Thoracic aorta (tissue), 2 donors: Measurements from ENCODE around the gene TUBB8. TPM values are rescaled to one million over a fixed set of nuclear protein-coding genes. Genes with fewer than 3 reads are reported as not detected.
"Not testable (repeated sequence)": the region's sequence is repeated elsewhere in the genome, so short reads cannot be mapped to it uniquely, and the experiment has no call there.

Source experiments
- ATAC-seq: fragments of 150-250 bp; one replicate; pipeline ENCODE4 v1.8.0; 2017; ENCODE audit warnings: low read depth; ENCODE audit not compliant: insufficient number of reproducible peaks, low FRiP score
- DNase-seq: peaks from one replicate; pipeline ENCODE4 v3.0.0-alpha.2; 2020; ENCODE audit warnings: low spot score
- H3K27ac ChIP-seq, 2 donors: fragments of 200-600 bp; sonication (generic); 1 replicate in 1 of 2; 2 replicates in 1 of 2; pipeline ENCODE4 v1.5.1; 2016; ENCODE audit warnings: mild to moderate bottlenecking in 2 of 2, moderate library complexity in 2 of 2
- H3K27me3 ChIP-seq: fragments of 200-600 bp; sonication (generic); replicated peaks from 2 replicates; pipeline ENCODE4 v1.6.0; 2016; ENCODE audit warnings: mild to moderate bottlenecking; ENCODE audit not compliant: insufficient read depth
- H3K36me3 ChIP-seq: fragments of 200-600 bp; sonication (generic); one replicate; pipeline ENCODE4 v1.5.1; 2016
- H3K4me1 ChIP-seq, 2 donors: fragments of 200-600 bp; sonication (generic); 1 replicate in 1 of 2; 2 replicates in 1 of 2; pipeline versions ENCODE4 v1.5.1 to v1.6.0; 2016; ENCODE audit warnings: low read depth in 2 of 2, mild to moderate bottlenecking in 1 of 2; ENCODE audit not compliant: control insufficient read depth in 1 of 2
- H3K4me3 ChIP-seq: fragments of 200-600 bp; sonication (generic); 2 replicates; pipeline ENCODE4 v1.5.1; 2016; ENCODE audit warnings: mild to moderate bottlenecking
- H3K9me3 ChIP-seq: fragments of 200-600 bp; sonication (generic); 2 replicates; pipeline ENCODE4 v1.5.1; 2016
- total RNA-seq, 2 donors: library from RNA; depleted of rRNA; stranded (reverse); fragments of >200 nt; gene quantifications; one replicate each; pipeline versions ENCODE4 v1.1.0 to v1.2.3, GENCODE V29; 2016
- TF ChIP-seq, protein P1 (sequence below): fragments of 200-600 bp; sonication (generic); IDR thresholded peaks from one replicate; pipeline ENCODE4 v1.5.1; 2019; ENCODE audit warnings: antibody characterized with exemption

TUBB8 gene
- total RNA-seq, 2 donors from 2014 or later, result not detected

DNA sequence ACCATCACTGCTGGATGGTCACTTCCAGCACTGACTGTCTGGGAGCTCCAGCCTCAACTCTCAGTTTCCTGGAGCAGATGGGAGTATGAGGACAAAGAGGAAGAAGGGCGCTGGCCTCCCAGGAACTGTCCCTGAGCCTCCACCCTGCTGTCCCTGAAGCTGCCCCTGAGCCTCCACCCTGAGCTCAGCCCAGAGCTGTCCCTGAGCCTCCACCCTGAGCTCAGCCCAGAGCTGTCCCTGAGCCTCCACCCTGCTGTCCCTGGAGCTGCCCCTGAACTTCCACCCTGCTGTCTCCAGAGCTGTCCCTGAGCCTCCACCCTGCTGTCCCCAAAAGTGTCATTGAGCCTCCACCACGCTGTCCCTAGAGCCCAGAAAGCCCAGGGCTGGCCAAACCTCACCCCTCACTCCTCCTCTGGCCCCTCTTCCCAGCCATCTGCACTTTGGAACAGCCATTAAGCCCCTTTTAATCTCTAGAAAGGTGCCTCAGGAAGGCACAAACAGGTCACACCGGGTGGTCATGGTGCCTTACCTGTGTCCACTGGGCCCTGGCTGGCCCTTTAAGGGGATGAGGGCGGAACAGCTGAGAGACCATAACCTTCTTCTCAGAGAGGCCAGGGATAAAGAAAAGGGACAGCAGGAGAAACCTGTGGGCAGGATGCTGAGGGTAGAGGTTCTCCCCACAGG, 30.6 kb upstream of the TUBB8 start:
- H3K4me3 ChIP-seq, result no peak overlapping the region
- TF ChIP-seq, protein P1, sequence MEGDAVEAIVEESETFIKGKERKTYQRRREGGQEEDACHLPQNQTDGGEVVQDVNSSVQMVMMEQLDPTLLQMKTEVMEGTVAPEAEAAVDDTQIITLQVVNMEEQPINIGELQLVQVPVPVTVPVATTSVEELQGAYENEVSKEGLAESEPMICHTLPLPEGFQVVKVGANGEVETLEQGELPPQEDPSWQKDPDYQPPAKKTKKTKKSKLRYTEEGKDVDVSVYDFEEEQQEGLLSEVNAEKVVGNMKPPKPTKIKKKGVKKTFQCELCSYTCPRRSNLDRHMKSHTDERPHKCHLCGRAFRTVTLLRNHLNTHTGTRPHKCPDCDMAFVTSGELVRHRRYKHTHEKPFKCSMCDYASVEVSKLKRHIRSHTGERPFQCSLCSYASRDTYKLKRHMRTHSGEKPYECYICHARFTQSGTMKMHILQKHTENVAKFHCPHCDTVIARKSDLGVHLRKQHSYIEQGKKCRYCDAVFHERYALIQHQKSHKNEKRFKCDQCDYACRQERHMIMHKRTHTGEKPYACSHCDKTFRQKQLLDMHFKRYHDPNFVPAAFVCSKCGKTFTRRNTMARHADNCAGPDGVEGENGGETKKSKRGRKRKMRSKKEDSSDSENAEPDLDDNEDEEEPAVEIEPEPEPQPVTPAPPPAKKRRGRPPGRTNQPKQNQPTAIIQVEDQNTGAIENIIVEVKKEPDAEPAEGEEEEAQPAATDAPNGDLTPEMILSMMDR, result no peak
- H3K36me3 ChIP-seq, result no peaks in the 10 kb centered on the region
- no peaks in the 10 kb centered on the region for H3K27me3 ChIP-seq
- H3K27ac ChIP-seq, result no peak overlapping the region
- H3K4me1 ChIP-seq, result no peaks in the 10 kb centered on the region
- no peaks in the 10 kb centered on the region for H3K9me3 ChIP-seq
- ATAC-seq, result no peak
- no peak for DNase-seq

DNA sequence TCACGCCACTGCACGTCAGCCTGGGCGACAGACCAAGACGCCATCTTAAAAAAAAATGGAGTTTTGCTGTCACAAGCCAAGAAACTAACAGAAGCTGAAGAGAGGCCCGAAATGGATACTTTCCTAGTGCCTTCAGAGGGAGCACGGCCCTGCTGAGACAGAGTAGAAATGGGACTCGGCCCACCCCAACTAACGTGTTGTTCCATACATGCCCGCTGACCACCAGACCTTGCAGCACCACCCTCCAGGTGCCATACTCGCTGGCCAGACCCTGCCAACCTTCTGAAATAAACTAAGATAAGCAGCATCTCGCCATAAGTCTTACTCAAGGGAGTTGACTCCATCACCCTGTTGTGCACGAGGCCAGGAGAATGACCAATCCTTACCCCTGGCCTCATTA, 29.5 kb upstream of the TUBB8 start:
- Histone ChIP-seq H3K27ac (no peak overlapping the region), H3K4me3 (no peak overlapping the region), H3K36me3 (no peaks in the 10 kb centered on the region), H3K27me3 (no peaks in the 10 kb centered on the region), H3K4me1 (no peaks in the 10 kb centered on the region), H3K9me3 (no peaks in the 10 kb centered on the region)
- DNase-seq (no peak), ATAC-seq (no peak)
- TF ChIP-seq, protein P1, result no peak

DNA sequence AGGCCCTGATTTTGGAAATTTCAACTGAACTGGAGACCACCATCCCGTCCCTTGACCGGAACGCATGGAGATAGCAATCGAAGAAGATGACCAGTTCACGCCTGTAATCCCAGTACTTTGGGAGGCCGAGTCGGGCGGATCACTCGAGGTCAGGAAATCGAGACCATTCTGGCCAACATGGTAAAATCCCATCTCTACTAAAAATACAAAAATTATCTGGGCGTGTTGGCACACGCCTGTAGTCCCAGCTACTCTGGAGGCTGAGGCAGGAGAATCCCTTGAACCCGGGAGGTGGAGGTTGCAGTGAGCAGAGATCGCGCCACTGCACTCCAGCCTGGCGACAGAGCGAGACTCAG, 25.1 kb upstream of the TUBB8 start:
- not testable (repeated sequence) for DNase-seq, H3K9me3 ChIP-seq, H3K27me3 ChIP-seq, H3K4me1 ChIP-seq, ATAC-seq, H3K27ac ChIP-seq, H3K36me3 ChIP-seq
- peak overlapping the region; percentile 66 for H3K4me3 ChIP-seq

DNA sequence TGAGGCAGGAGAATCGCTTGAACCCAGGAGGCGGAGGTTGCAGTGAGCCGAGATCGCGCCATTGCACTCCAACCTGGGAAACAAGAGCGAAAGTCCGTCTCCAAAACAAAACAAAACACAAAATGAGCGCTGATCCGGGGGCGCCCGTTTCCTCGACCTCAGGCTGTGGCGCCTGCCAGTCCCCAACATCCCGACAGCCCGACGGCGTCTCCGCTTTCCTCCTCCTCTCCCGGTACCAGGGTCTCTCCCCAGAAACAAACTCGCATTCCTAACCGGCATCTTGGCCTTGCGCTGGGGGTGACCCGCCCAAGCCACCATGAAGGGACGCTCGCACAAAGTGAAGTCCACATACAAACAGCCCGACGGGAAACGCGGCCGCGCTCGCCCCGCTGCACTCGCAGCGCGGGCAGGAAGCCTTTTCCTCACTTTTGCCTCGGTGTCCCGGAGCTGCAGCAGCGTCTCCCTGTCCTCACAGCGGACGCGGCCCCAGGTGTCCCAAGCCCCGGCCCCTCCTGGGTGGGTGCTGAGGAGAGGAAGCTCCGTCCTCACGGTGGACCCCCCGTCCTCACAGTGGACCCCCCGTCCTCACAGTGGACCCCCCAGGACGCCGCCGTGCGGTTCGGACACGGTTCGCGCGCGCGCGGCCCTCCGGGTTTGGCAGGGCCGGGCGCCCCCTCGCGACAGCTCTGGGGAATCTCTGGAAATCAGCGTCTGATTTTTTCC, 24.6 kb upstream of the TUBB8 start:
- ATAC-seq, H3K27me3 ChIP-seq, DNase-seq, H3K36me3 ChIP-seq, H3K4me1 ChIP-seq, H3K9me3 ChIP-seq, H3K27ac ChIP-seq: not testable (repeated sequence)
- TF ChIP-seq, protein P1, result peak; percentile 67
- peak overlapping the region; percentile 66 for H3K4me3 ChIP-seq

DNA sequence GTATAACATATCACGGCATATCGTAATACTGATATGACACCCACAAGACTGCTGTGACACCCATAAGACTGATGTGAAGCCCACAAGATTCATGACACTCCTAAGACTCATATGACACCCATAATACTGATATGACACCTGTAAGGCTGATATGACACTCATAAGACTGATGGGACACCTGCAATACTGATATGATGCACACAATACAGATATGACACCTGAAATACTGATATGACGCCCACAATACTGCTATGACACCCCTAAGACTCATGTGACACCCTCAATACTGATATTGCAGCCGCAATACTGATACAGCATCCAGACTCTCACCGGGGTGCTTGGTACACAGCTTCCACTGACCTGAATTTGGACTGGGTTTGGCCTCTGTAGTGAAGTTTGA, 19.1 kb upstream of the TUBB8 start:
- DNase-seq, H3K27ac ChIP-seq, H3K4me1 ChIP-seq, H3K9me3 ChIP-seq, H3K27me3 ChIP-seq, ATAC-seq, H3K36me3 ChIP-seq, H3K4me3 ChIP-seq: not testable (repeated sequence)

DNA sequence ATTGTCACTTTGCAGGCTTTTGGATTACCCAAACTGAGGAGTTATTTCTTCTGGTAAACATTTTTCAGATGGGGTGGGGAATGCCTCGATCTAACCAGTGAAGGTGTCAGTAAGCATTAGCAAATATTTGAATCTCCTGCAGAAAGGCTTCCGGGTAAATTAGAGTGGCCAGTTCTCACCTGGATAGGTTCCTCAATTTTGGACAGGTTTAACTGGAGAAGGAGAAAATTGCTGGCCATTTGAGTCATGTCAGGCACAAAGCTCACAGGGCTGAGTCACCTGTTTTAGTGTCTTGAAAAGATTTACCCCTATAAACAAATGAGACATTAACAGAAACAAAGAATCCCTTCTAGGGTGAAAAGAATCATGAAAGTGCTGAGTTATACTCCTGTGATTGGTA, 830 bp upstream of the TUBB8 start:
- not testable (repeated sequence) for DNase-seq, H3K27ac ChIP-seq, H3K4me1 ChIP-seq, H3K27me3 ChIP-seq, ATAC-seq, H3K36me3 ChIP-seq, H3K9me3 ChIP-seq, H3K4me3 ChIP-seq

DNA sequence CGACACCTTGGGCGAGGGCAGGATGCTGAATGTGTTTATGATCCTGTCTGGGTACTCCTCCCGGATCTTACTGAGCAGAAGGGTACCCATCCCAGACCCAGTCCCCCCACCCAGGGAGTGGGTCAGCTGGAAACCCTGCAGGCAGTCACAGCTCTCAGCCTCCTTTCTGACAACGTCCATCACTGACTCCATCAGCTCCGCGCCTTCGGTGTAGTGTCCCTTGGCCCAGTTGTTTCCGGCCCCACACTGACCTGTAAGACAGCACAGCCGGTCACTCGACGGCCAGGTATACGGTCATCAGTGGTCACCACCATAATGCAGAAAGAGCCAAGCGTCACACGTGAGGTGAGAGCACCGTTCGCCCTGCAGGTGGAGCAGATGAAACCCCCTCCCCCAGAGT, 1.2 kb downstream of the TUBB8 start:
- not testable (repeated sequence) for H3K9me3 ChIP-seq, H3K36me3 ChIP-seq, H3K27ac ChIP-seq, H3K4me3 ChIP-seq, H3K4me1 ChIP-seq, ATAC-seq, DNase-seq, H3K27me3 ChIP-seq

DNA sequence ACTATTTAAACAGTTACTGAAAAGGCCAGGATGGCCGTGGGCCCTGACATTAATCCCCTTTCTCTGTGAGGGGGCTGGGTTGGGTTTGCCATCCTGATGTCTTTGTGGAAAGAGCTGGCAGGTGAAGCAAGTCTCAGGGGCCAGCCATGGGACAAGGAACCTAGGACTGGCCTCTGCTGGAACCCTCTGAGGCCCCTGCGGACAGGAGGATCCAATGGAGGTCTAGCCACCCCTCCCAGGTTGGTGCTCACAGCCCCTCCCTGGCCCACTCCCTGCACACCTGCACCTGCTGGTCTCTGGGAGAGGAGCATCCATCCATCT, 35.8 kb downstream of the TUBB8 start:
- not testable (repeated sequence) for ATAC-seq, H3K36me3 ChIP-seq, H3K4me3 ChIP-seq, DNase-seq, H3K9me3 ChIP-seq, H3K27me3 ChIP-seq, H3K27ac ChIP-seq, H3K4me1 ChIP-seq

DNA sequence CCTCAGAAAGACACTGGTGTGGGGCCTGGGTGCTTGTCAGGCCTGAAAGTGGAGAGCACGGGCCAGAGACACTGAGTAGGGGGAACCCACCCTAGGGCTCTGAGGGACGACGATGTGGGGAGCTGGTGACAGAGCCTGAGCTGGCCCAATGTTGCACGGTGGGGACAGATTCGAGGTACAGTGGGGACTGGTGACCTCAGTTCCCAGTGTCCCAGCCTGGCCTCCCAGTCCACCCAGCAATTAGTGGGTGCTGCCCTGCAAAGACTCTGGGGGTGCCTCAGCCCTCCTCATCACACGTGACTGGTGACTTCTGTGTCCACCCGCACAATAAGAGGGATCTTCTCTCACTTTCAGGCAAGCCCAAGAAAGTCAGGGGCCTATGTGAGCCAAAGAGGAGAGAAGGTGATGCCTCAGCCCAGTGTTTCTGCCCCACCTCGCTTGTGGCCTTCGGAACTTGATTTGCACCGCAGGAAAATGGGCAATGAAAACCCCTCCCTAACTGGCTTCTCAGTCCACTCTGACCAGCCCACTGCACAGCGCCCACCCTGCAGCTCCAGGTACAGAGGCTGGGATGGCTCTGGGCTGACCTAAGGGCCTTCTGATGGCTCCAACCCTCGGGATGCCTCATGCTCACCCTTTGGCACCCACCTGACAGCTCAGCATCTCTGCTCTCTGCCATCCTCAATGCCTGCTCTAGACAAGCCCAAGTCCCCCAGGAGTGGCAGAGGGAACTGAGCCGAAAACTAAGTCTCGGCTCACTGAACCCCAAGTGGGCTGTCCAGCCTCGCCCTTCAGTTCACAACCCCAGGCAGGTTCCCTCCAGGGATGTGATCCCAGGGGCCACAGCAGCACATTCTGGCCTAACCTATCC, 36.4 kb downstream of the TUBB8 start:
- not testable (repeated sequence) for H3K4me3 ChIP-seq, DNase-seq, H3K4me1 ChIP-seq, H3K36me3 ChIP-seq, H3K27me3 ChIP-seq, ATAC-seq, H3K27ac ChIP-seq, H3K9me3 ChIP-seq
